Mucosa of descending colon (tissue), 3 donors: ENCODE results near the gene ZNF217. TPM values are rescaled to one million over a fixed set of nuclear protein-coding genes. Genes with fewer than 3 reads are reported as not detected.
"Not testable (repeated sequence)": the region's sequence is repeated elsewhere in the genome, so short reads cannot be mapped to it uniquely, and the experiment has no call there.

Source experiments
- ATAC-seq: fragments of 200-7000 bp; cut with Tn5 transposase; one replicate; pipeline ENCODE4 v1.9.1; 2020; ENCODE audit warnings: mild to moderate bottlenecking, moderate library complexity
- DNase-seq, 3 donors: peaks; one replicate each; pipeline ENCODE4 v3.0.0-alpha.2; 2020
- H3K36me3 ChIP-seq: fragments of 200-600 bp; one replicate; pipeline ENCODE4 v1.8.0; 2021; ENCODE audit warnings: low read depth, mild to moderate bottlenecking
- H3K4me1 ChIP-seq: fragments of 200-600 bp; one replicate; pipeline ENCODE4 v1.8.0; 2021; ENCODE audit warnings: low read depth, mild to moderate bottlenecking
- H3K4me3 ChIP-seq: fragments of 200-600 bp; one replicate; pipeline ENCODE4 v1.8.0; 2021; ENCODE audit warnings: mild to moderate bottlenecking
- H3K9me3 ChIP-seq: fragments of 200-600 bp; one replicate; pipeline ENCODE4 v1.8.0; 2021; ENCODE audit warnings: mild to moderate bottlenecking
- intact Hi-C, 2 donors: fragments of 100-400 bp; cut with DNase I in 1 of 2; cut with micrococcal nuclease in 1 of 2; formaldehyde crosslinking; loops; one replicate each; pipeline versions ENCODE4 v1.11.0 to v1.11.1; 2022; cut with DNase I, micrococcal nuclease
- total RNA-seq, 3 donors: library from RNA; stranded (reverse); fragmentation: NEBNext Ultra II Directional in 2 of 3; extraction: Animal tissue kit (Norgen Biotek cat#: 25700) in 2 of 3; gene quantifications; one replicate each; pipeline versions ENCODE4 v1.2.1 to v1.2.4, GENCODE V29; 2021 to 2023
- TF ChIP-seq, protein P1 (sequence below): fragments of 200-600 bp; IDR thresholded peaks from one replicate; pipeline ENCODE4 v1.8.0; 2022; ENCODE audit warnings: antibody characterized with exemption, mild to moderate bottlenecking
- donor health status: DM: no; HTN: no; CAD: no; lungs with moderate emphysema.
- donor health status: DM: no; HTN: no; CAD: no.
- donor health status: DM: no; HTN: yes; CAD: no.

Gene ZNF217
- total RNA-seq, 3 donors from 2014 or later, result 38.9 to 79.8 (median 78.2) TPM

DNA sequence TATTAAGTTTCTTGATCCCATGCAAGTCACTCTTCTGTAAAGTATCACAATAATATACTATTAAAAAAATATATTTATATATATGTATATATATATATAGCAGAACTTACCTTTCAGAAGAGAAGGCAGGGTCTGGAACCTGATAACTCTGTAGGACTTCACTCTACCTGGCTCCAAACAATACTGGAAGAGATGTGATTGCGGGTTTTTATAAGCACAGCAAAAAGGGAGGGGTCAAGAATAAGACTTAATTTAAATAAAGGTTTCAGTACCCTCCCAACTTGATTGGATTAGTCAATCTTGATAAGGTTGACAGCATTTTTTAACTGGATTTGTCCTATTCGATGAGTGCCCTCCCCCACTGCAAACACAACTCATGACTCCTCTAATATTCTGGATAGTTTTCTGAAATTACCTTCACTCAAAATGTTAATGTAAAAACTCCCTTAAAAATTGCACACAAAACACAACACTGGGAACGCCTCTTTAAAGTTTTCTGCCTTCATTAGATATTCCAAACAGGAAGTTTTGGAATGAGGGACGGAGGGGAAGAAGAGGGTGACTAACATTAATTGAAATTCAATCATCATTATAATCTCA is 4.0 kb upstream of the ZNF217 start:
- Histone ChIP-seq H3K4me1 (no peaks in the 10 kb centered on the region), H3K4me3 (no peak overlapping the region), H3K36me3 (no peaks in the 10 kb centered on the region), H3K9me3 (no peaks in the 10 kb centered on the region)
- intact Hi-C loops, result no loop called here
- TF ChIP-seq, protein P1, sequence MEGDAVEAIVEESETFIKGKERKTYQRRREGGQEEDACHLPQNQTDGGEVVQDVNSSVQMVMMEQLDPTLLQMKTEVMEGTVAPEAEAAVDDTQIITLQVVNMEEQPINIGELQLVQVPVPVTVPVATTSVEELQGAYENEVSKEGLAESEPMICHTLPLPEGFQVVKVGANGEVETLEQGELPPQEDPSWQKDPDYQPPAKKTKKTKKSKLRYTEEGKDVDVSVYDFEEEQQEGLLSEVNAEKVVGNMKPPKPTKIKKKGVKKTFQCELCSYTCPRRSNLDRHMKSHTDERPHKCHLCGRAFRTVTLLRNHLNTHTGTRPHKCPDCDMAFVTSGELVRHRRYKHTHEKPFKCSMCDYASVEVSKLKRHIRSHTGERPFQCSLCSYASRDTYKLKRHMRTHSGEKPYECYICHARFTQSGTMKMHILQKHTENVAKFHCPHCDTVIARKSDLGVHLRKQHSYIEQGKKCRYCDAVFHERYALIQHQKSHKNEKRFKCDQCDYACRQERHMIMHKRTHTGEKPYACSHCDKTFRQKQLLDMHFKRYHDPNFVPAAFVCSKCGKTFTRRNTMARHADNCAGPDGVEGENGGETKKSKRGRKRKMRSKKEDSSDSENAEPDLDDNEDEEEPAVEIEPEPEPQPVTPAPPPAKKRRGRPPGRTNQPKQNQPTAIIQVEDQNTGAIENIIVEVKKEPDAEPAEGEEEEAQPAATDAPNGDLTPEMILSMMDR, result no peak
- no peak for ATAC-seq
- DNase-seq, result peak in 1 of 3 donors; percentile 70

DNA sequence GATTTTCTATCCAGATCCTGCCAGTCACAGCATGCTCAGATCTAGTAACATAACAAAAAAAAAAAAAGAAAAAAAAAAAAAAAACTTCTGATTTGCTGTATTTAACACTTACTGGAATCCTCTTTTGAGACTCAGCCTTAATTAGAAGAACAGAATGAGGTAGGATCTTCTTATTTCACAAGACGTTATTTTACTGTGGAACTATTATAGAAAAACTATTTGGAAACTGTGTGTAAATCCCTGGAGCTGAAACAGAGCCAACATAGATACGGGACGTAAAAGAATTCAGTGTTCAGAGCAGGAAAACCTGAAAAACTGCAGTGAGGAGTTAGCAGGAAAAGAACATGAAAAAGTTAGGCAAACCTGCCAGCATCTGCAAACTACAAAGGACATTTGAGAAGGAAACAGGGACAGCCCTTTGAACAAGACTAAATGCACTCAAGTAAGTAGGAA is 3.4 kb upstream of the ZNF217 start:
- TF ChIP-seq, protein P1, result no peak
- ATAC-seq (no peak), DNase-seq (no peak)
- no peak overlapping the region for H3K4me3 ChIP-seq
- H3K9me3 ChIP-seq, result no peaks in the 10 kb centered on the region
- intact Hi-C loops, result no loop called here
- no peaks in the 10 kb centered on the region for H3K4me1 ChIP-seq
- no peaks in the 10 kb centered on the region for H3K36me3 ChIP-seq

DNA sequence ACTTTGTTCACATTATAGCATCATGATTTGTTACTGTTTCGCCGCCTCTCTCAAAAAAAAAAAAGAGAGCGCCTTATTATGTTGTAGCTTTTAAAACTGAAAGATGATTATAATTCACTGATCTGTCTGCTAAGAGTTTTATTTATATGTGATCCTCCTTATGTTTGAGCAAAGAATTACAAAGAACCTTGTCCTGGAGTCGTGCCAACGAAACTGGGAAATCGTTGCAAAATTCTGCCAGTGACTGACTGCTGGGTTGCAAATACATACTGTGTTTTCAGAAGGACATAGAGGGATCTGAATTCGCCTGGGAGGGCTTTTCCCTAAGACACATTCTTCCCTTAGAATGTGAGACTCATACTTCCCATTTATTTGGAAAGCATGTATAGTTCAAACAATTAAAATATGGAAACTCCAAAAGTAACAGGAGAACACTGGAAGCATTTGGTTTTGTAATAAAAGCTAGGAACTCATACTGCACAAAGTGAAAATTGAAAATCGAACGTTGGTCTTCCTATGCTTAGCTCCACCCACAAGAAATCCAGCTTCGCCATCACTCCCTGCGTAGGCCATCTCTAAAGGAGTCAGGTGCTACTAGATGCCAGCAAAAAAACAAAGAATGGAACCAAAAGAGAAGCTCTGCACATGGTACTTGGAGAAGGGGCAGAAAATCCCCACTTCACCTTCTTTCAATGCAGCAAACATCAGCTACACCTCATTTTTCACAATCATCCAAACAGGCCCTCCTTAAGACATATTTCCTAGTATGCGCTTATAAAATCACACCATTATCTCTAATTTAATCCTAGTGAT is 2.8 kb upstream of the ZNF217 start:
- H3K36me3 ChIP-seq, H3K4me3 ChIP-seq, H3K4me1 ChIP-seq, intact Hi-C loops, ATAC-seq, H3K9me3 ChIP-seq: not testable (repeated sequence)
- peak in 1 of 3 donors; percentile 67 for DNase-seq

DNA sequence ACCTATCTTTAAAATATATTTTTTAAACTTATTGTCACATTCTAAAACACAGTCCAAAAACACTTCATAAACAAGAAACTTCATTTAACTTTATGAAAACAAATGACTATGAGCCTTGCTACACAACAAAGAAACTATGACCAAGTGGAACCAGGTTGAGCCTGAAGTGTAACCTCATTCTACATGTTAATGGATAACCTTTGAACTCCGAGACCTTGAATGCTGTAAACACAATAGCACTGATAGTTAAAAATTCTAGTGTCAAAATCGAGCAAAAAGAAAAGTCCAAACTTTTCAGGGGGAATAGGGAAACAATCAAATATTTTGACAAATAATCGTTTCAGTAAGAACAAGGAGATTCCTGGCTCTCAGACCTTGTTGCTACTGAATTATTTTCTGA is 2.1 kb upstream of the ZNF217 start:
- not testable (repeated sequence) for DNase-seq

DNA sequence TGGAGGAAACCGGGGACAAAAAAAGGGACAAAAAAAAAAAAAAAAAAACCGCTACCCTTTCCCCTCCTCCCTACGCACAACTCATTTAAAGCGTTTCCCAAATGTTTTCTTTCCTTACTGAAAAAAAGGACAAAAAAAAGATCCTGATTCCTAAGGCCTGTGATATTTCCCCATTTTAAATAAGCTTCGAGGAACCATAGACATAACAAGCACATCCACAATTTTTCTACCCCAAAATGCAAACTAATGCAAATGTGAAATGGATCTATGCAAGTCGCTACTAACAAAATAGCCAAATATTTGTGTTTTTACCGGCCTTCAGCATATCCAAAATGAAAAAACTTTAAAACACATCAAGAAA is 1.4 kb upstream of the ZNF217 start:
- TF ChIP-seq, protein P1, result no peak
- Histone ChIP-seq H3K36me3 (no peaks in the 10 kb centered on the region), H3K4me1 (peaks cover 2% of the 10 kb centered on the region), H3K4me3 (peak overlapping the region; percentile 84), H3K9me3 (no peaks in the 10 kb centered on the region)
- intact Hi-C loops, result no loop called here
- DNase-seq (no peak), ATAC-seq (no peak)

More for the DNA sequence above, 2.1 kb upstream of the ZNF217 start:
- intact Hi-C loops, H3K4me1 ChIP-seq, H3K4me3 ChIP-seq, H3K36me3 ChIP-seq, ATAC-seq, H3K9me3 ChIP-seq: not testable (repeated sequence)

DNA sequence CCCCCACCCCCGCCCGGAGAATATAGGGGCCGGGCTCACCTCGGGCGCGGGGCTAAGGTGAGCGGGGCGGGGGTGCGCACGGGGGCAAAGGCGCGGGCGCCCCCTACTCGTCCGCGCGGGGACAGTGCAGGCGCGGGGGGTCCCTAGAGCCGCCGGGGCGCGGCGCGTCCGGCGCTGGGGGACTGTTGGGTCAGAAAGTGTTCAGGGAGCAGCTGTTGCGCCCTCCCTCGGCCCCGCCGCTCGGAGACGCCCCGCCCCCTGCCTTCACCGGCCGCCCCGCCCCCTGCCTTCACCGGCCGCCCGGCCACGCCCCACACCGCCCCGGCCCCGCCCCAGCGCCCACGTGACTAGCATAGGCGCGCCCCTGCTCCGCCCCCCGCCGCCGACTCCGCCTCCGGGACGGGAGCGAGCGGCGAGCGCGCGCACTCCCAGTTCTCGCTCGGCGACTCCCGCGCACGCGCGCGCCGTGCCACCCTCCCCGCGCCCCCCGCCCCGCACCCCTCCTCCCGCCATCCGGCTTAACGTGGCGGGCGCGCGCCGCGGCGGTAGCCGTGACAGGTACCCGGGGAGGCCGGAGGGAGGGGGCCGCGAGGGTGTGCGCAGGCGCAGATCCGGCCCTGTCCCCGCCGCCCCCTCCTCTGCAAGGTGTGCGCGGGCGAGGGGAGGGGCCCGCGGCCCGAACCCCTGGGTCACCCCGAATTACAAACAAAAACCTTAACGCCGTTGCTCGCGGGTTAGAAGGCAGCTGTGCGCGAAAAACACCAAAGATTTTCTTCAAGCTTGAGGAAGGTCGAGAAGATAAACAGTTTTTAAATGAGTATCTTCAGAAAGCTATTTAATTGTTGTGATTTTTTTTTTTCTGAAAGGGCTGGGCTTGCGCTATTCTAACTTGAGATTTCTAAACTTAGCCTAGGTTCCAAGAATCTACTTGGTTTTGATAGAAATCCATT is 704 bp upstream of the ZNF217 start:
- intact Hi-C loops, result no loop called here

More for the DNA sequence above, 704 bp upstream of the ZNF217 start:
- DNase-seq (peak; percentile 97 to 100 (median 99)), ATAC-seq (peak; percentile 87)
- H3K36me3 ChIP-seq, result no peaks in the 10 kb centered on the region
- no peaks in the 10 kb centered on the region for H3K9me3 ChIP-seq
- TF ChIP-seq, protein P1, result no peak
- H3K4me3 ChIP-seq, result peak overlapping the region; percentile 84
- H3K4me1 ChIP-seq, result peaks cover 9% of the 10 kb centered on the region
